HG03565 (cell line): ENCODE data around the gene SLC25A15.
A peak's percentile ranks its signal among the peaks of the same experiment; 100 is the strongest.

Experiments
- ATAC-seq: cut with Tn5 transposase; IDR thresholded peaks from one replicate; pipeline ENCODE4 v1.9.1; 2021; ENCODE audit warnings: mild to moderate bottlenecking, moderate library complexity; ENCODE audit not compliant: unreplicated experiment

Gene SLC25A15

DNA sequence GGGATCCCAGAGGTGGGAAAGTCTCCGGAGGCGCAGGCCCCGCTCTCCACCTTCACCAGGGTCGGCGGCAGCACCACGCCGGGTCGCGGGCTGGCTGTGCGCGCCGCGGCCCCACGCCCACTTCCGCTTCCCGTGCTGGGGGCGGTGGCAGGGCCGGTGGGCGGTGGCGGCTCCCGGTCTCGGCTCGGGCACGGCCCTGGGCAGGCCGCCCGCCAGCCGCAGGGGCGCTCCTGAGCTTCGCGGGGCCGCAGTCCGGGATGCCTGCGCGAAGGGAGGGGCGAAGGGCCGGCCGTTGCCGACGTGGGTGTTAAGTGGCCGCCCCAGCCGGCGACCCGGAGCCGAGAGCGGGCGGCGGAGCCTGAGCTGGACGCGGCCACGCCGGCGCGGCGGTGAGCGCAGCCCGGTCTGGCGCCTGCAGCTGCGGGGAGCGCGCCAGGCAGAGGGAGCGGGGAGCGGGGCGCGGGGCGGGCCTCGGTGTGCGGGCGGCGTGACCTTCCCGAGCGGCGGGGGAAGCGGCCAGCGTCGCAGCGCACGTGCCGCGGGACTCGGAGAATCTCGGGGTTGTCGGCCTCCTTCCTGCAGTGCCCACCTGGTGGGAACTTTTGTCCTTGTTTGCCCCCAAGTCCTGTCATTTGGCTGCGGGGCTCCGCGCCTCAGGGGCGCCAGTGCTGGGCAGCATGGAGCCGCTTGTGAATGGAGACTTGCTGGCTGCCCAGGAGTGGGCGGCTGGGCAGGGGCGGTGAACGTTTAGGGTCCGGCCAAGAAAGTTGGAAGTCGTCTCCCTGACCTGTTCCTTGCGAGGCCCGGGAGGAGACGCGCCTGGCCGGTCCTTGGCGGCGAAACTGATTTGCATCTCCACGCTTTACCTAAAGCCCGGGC, at the start of gene SLC25A15:
SLC25A15 (plus strand) TSS at position 337 of the 879 bp plus-strand sequence. CDS start 3,616 bp downstream, outside the sequence.
- peak; percentile 74 for ATAC-seq

DNA sequence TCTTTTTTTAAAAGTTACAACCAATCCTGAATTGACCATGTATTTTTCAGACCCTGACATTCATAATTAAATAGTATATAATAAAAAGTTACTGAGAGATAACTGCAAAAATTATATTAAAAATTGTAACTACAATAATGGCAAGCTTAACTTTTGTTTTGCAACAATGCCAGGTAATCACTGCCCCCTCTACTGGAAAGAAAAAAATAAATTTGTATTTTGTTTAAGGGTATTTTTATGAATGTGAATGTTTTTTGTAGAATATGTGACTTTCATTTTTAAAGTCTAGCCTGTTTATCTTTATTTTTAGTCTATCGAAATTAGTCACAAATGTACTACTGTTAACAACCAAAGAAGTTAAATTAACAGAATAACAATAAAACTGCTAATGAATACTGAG, 40.1 kb upstream of the SLC25A15 start:
- ATAC-seq: no peak

DNA sequence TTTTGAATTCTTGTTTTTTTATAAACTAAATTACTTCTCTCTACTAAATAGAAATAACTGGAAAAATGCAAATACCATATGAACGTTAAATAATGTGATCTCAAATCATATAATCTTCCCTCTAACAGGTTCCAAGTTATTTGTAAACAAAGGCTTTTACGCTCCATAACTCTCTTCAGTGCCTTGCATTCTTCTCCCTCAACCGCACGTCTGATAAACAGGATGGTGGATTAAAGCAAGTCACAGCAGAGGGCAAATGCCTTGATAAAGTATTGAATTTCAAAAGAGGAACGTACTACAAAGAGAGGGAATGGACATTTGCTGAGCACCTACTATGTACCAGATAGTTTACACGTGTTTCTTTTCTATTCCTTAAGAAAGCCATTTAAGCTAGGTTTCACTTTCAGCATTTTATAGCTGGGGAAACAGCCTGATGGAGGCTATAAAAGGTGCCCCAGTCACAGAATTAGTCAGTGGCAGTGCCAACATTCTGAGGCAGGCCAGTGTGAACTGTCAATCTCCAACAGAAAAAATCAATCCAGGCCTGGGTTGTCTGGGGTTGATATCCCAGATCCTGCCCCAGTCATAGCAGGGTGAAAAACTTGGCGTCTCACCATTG, 34.2 kb upstream of the SLC25A15 start:
- no peak for ATAC-seq

DNA sequence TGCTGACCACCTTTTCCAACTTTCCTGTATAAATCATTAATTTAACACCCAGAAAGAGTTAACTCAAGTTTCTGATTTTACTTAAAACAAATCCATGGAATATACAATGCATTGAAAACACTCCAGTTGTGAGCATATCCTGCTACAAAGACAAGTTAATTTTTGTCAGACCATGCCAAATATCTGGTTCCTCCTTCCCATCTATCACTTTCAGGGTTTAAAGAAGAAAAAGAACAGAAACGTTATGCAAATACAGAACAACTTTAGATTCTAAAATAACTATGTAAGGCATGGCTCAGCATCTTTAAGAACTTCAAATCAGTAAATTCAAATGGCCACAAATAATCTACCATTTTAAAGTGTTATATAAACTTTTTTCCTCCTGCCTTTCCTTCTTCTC, 33.4 kb upstream of the SLC25A15 start:
- no peak for ATAC-seq

DNA sequence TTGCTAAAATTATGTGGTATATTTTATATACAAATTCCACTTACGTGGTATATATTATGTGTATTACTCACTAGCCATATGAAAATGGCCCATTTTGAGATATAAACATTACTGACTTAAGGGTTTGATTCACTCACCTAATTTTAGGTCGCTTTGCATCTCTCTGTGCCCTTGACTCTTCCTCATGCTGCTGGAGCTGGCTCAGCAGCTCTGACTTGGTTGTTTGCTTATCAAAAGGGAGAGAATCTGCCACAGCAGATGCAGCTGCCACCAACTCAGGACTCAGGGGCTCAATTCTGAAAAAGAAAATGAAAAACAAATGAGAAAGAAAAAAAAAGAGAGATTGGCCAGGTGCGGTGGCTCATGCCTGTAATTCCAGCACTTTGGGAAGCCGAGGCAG, 30.6 kb upstream of the SLC25A15 start:
- no peak for ATAC-seq

DNA sequence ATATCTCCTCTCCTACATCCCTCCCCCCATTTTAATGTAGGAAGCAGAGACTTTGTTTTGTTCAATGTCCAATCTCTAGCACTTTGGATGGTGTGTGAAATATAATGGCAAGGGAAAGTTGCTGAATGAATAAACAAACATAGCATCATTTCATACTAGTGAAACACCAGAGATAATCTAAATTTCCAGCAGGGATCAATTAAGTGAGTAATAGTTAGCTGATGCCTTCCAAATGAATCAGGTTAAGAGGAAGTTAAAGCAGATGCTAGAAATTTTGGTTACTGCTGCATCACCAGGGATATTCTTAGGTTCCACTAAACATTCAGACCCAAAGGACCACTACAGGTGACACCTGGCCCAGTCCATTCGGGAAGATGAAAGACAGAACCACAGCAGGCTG, 26.6 kb upstream of the SLC25A15 start:
- ATAC-seq: no peak

DNA sequence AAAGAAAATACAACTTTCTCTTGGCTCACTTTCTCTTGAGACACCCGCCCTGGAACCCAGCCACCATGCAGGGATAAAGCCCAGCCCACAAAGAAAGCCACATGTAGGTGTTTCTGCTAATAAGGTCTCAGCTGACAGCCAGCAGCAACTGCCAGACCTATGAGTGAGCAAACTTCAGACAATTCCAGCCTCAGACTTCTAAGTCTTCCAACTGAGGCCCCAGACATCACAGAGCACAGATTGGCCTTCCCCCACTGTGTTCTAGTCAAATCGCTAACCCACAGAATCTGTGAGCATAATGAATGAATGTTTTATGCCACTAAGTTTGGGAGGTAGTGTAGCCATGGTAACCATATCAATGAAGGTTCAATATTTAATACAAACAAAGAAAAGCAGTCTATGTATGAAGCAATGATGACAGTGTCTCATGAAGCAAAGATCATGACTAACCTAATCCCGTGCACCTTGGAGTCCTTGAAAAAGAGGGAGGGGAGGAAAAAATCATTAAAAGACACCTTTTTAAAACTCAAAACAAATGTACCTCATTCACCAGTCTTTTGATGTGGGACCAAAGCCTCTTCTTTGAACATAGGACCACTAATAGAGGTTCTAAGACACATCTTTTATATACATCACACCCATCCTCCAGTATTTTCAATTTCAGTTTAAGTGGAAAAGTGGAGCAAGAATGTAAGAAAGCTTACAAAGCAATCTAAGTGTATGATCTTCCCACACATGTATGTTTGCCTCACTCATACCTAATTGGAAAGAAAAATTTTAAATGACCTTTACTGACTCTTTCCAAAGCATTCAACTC, 24.6 kb upstream of the SLC25A15 start:
- no peak for ATAC-seq

DNA sequence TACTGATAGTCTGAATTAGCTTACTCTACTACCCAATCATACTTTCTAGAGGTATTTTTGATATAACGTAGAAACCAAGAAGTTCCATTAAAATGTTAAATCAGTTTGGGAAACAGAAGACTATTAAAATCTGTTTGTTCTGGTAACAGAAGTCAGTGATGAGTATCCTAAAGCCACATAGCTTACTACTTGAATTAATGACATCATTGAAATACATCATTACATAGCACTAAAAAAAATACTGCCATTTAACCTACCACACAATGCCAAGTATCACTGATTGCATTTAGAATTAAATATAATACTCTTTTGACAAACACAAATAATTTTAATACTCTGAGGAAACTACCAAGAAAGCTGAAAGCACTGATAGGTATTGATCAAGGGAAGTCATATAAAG, 23.8 kb upstream of the SLC25A15 start:
- no peak for ATAC-seq

DNA sequence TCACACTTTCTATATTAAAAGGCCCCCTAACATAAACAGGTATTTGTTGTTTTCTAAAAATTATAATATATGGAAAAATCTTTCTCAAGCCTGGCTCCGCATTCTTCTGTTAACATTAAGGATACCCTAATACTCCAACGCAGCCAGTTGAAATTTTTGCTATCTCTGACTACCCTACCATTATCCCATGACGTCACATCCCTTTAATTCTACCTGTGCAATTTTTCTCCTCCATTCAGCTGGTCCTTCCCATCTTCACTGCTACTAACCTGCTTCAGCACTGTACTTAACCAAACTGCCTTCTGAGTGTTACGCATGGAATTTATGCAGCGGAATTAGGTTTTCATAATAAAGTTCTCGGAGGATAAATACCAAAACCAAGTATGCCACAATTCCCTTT, 19.4 kb upstream of the SLC25A15 start:
- ATAC-seq: no peak

DNA sequence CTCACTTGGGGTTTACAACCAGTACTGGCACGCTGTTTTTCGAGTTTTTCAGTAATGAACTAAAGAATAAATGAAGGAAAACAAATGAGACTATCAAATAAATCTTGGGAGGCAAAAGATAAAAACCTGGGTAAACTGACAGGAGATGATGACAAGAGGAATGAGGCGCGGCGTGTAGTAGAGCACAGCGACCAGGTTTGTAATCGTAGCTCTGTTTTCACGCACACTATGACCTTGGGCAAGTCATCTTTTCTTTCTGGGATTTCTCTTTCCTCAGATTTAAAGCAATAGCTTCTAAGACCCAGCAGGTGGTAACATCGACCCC, 18.8 kb upstream of the SLC25A15 start:
- no peak for ATAC-seq

DNA sequence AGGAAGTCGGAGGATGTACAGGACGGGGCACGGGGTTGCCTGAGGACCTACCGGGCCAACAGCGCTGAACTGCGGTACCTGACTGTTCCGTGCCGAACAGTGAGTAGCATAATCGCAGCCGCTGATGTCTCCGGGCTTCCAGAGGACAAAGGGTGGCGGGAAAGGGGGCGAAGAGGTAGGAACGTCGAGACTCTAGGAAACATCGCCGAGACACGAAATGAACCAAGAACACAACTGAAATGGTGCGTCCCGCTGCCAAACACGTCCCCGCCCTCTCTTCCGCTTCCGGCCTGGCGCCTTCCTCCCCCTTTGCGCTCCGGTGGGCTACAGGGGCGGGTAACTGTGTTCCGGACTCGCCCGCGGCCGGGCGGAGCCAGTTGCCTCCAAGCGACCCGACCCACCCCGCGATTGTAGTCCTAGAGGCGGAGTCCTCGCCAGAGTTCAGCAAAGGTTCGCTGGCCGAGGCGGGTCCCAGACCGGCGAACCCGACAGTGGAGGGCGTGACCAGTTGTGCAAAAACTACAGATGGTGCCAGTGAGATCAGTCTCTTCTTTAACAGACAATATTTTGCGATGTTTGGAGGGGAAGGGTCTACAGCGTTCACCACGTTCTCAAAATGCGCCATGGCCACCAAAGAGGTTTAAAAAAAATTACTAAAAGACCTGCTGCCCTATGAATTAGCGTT, 18.3 kb upstream of the SLC25A15 start, which contains the start of gene MRPS31:
MRPS31 (minus strand) TSS at position 257 of the 685 bp plus-strand sequence; CDS start at position 203, 54 bp downstream.
- peak; percentile 95 for ATAC-seq

DNA sequence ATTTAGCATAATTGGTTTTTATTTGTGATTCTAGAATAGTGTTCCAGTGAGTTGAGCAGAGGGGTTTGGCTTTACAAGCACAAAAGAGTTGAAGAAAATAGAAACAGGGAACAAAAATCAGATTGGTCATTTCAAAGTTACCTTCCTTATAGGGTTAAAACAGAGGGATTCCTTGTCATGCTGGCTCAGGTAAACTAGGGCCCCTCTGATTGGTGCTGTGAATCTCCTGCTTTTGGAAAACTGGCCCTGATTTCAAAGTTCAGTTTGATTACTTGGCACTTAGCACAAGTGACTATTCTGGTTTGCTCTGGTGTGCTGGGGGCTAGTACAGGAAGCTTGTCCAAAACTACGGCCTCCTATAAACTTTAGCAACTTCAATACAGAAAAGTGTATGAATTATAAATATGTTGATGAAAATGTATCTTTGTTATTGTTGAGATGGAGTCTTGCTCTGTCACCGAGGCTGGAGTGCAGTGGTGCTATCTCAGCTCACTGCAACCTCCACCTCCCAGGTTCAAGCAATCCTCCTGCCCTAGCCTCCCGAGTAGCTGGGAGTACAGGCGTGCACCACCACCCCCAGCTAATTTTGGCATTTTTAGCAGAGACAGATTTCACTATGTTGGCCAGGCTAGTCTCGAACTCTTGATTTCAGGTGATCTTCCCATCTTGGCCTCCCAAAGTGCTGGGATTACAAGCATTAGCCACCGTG, 16.5 kb upstream of the SLC25A15 start:
- no peak for ATAC-seq

DNA sequence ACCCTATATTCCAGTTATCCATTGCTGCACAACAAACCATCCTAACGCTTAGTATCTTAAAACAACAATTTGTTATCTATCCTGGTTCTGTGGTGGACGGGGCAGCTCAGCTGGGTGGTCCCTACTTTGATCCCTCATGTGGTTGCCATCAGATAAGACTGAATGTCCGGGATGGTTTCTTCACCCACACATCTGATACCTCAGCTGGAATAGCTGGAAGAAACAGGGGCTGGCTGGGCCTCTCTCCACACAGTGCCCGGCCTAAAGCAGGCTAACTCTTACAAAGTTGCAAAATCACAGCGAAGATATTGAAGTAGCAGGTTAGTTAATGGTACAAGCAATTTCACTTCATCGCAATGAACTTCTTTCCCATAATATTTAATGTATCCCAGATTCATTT, 14.7 kb upstream of the SLC25A15 start:
- ATAC-seq: no peak

DNA sequence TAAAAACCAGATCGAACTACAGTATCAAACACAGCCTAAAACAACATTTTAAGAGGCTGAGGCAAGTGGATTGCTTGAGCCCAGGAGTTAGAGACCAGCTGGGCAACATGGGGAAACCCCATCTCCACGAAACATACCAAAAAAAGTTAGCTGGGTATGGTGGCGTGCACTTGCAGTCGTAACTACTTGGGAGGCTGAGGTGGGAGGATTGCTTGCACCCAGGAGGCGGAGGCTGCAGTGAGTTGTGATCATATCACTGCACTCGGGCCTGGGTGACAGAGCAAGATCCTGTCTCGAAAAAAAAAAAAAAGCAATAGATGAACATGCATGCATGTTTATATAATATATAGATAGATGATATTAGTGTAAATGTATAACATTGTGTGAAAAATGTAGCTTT, 13.2 kb upstream of the SLC25A15 start:
- ATAC-seq: no peak

DNA sequence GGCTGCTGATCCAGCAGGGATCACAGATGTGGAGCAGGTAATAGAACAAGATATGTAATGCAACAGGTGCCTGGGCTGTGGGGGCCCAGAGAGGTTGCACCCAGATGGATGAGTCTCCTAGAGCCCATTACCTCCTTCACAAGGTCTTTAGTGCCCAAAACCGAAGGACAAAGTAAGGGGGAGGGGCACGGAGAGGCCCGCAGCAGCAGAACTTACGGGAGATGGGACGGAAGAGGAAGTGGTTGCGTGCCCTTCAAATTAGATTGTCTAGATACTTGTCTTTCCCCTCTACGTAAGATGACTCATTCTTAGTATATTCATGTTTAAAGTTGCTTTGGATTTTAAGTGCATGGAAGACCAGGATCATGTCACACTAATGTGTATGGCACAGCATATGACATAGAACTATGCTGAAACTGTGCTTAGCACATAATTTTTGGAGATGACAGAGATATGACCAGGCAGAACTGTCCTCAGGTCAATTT, 12.7 kb upstream of the SLC25A15 start:
- ATAC-seq: peak; percentile 41

DNA sequence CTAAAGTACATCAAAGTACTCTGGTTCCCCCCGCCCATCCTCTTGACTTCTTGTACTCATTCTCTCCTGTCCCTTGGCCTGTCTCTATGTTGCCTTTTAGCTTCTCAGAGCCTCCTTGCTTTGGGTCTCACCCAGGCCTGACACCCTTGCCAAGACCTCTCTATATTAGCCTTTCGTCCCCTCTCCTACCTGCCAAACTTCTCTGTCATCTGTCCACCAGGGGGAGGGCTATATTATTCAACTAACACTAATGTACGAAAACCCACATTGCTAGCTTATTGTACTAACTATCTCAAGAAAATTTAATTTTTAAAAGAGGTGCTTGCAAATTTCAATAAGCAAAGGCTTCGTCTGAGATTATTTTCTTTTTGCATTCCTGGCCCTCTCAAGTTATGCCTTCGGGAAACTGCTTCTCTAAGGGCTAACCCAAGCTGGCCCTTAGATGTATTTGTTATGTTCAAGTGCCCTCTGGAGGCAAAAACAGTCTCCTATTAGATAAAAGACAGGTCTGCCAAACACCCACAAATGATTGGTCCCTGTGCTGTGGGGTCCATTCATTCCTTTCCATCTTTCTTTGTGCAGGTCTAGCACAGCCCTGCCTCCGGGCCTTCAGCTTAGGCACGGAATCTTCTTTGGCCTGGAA, 12.1 kb upstream of the SLC25A15 start:
- peak; percentile 56 for ATAC-seq

DNA sequence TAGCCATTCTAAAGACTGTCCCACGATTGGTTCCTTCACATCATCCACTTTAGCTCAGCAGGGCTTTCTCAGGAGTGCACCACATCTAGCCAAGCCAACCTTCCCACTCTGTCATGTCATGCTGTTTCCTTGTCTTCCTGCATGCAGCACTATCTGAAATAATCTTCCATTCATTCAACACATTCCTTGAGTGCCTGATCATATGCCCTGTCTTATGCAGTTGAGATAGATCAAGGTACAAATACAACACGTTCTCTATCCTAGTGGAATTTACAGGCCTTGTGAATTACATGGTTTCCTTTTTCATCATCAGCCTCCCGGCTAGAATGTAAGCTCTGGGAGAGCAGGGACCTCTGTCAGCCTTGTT, 11.6 kb upstream of the SLC25A15 start:
- no peak for ATAC-seq

DNA sequence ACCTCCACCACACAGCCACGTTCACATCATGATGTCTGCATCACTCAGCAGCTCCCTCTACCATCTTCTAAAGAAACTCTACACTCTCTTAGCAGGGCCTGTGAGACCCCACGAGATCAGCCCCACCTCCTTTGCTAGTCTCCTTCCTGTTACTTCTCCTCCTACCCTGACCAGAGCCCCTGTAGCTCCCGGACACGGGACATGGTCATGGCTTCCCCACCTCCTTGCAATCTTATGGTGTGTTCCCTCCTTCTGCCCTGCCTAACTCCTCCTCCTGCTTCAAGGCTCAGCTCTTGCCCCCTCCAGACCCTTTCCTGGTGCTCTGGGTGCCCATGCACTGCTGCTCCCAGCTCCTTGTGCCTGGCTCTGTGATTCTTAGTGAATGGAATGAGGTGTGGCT, 10.4 kb upstream of the SLC25A15 start:
- ATAC-seq: no peak

DNA sequence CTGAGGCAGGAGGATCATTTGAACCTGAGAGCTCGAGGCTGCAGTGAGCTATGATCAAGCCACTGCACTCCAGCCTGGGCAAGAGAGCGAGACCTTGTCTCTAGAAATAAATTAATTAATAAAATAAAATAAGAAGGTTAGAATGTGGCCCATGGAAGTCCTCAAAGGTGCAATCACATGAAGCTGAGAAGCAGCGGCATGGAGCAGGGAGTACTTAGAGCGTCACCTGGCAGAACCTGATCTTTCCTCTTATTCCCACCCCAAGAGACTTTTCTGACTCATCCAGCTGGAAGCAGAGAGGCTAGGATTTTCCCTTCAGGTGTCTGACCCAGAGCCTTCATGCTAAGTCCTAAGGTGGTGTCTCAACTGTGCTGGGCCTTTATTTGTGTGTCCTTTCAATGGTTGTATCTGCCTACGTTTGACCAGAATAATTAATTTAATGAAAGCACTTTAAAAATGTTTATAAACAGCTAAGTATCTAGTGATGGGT, 9.6 kb upstream of the SLC25A15 start:
- no peak for ATAC-seq
